ENCODE results near the gene INSC. TPM values are rescaled to one million over a fixed set of nuclear protein-coding genes. Genes with fewer than 3 reads are reported as not detected.

Gene INSC
- total and polyA plus RNA-seq, 2 of the 13 experiments (the other 11 are each of a cell fraction or from before 2014, with no cell fraction given), result 0.09 TPM; not detected in 1

DNA sequence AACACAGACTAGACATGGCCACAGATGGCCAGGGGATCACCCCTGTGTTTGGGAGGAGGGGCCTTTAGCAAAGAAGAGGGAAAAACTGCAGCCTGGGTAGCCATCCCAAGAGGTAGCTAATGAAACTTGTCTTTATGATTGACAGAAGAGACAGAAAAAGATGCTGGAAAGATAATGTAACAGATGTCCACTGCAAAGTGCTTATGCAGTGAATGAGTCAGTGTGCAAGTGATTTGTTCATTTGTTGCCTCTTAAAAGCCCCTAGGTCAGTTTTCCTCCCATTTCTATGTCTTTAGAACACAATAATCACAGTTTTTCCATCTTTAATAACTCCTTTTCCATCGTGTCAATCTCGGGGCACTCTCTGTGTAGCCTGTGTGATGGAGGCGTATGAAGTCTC, 57.2 kb downstream of the INSC start:
- H4K20me1 ChIP-seq (ENCODE audit: insufficient read depth, low read length), result no peaks in the 10 kb centered on the region
- H3K36me3 ChIP-seq (replicated peaks in 1 of 2; ENCODE audit: control insufficient read depth in 1 of 2, insufficient read depth in 2 of 2, low read length in 2 of 2), result no peaks in the 10 kb centered on the region
- DNase-seq (ENCODE audit: low spot score) (no peak), FAIRE-seq (no peak), ATAC-seq (no peak)
- H3K4me3 ChIP-seq (replicated peaks in 1 of 3; ENCODE audit: insufficient read depth in 1 of 3, low read depth in 2 of 3, low read length in 3 of 3), result no peak overlapping the region
- no peaks in the 10 kb centered on the region for H3K4me1 ChIP-seq (ENCODE audit: insufficient read depth, low read length)
- BruUV-seq (replicated peaks), result no TSS peak
- no peak overlapping the region for H2AFZ ChIP-seq (ENCODE audit: low read length)
- no peaks in the 10 kb centered on the region for H3K9me3 ChIP-seq (ENCODE audit: low read length)
- 0 out of 5 replicates have a peak, but pooled peaks cover 0 to 1% of the 10 kb centered on the region in 2 experiments for H3K27me3 ChIP-seq (ENCODE audit: control insufficient read depth in 1 of 2, insufficient read depth in 2 of 2, low read length in 2 of 2)
- 29% methylated on average over 3 of the region's 3 CpGs for WGBS (ENCODE audit: low lambda C conversion rate)
- intact Hi-C loops (cut with micrococcal nuclease; ENCODE audit: unreplicated experiment), result no loop called here
- H3K4me2 ChIP-seq (ENCODE audit: low read depth, low read length), result no peak overlapping the region
- no peak overlapping the region for H3K9ac ChIP-seq (ENCODE audit: insufficient read depth, low read depth, low read length)
- in situ Hi-C loops (cut with HindIII; ENCODE audit: extremely low pct_ligation_motif_present, low pct_unique_long_range_greater_than_20kb), result no loop called here
- POLR2A ChIA-PET, result no interaction called here
- no peak overlapping the region for H3K27ac ChIP-seq (ENCODE audit: extremely low read length, insufficient read depth, low read length)
- CTCF ChIA-PET (ENCODE audit: low intra/inter-chr PET ratio, low total read pairs), result no interaction called here
- no peaks in the 10 kb centered on the region for H3K79me2 ChIP-seq (ENCODE audit: insufficient read depth, low read length)
- TF ChIP-seq EEA1 (CRISPR knock-in tag; IDR thresholded peaks at IDR 0.05; ENCODE audit: borderline replicate concordance), result no peak
- no peak for TF ChIP-seq ZNF614 (CRISPR knock-in tag; IDR thresholded peaks at IDR 0.05; ENCODE audit: borderline replicate concordance)
- TF ChIP-seq, protein P1, sequence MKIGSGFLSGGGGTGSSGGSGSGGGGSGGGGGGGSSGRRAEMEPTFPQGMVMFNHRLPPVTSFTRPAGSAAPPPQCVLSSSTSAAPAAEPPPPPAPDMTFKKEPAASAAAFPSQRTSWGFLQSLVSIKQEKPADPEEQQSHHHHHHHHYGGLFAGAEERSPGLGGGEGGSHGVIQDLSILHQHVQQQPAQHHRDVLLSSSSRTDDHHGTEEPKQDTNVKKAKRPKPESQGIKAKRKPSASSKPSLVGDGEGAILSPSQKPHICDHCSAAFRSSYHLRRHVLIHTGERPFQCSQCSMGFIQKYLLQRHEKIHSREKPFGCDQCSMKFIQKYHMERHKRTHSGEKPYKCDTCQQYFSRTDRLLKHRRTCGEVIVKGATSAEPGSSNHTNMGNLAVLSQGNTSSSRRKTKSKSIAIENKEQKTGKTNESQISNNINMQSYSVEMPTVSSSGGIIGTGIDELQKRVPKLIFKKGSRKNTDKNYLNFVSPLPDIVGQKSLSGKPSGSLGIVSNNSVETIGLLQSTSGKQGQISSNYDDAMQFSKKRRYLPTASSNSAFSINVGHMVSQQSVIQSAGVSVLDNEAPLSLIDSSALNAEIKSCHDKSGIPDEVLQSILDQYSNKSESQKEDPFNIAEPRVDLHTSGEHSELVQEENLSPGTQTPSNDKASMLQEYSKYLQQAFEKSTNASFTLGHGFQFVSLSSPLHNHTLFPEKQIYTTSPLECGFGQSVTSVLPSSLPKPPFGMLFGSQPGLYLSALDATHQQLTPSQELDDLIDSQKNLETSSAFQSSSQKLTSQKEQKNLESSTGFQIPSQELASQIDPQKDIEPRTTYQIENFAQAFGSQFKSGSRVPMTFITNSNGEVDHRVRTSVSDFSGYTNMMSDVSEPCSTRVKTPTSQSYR (CRISPR knock-in tag; IDR thresholded peaks at IDR 0.05; ENCODE audit: borderline replicate concordance), result no peak
- no peak for TF ChIP-seq ZNF251 (CRISPR knock-in tag; IDR thresholded peaks at IDR 0.05)
- TF ChIP-seq, protein P2, sequence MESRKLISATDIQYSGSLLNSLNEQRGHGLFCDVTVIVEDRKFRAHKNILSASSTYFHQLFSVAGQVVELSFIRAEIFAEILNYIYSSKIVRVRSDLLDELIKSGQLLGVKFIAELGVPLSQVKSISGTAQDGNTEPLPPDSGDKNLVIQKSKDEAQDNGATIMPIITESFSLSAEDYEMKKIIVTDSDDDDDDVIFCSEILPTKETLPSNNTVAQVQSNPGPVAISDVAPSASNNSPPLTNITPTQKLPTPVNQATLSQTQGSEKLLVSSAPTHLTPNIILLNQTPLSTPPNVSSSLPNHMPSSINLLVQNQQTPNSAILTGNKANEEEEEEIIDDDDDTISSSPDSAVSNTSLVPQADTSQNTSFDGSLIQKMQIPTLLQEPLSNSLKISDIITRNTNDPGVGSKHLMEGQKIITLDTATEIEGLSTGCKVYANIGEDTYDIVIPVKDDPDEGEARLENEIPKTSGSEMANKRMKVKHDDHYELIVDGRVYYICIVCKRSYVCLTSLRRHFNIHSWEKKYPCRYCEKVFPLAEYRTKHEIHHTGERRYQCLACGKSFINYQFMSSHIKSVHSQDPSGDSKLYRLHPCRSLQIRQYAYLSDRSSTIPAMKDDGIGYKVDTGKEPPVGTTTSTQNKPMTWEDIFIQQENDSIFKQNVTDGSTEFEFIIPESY (CRISPR knock-in tag; IDR thresholded peaks at IDR 0.05), result no peak
- no peak for TF ChIP-seq ARHGAP35 (CRISPR knock-in tag; IDR thresholded peaks at IDR 0.05; ENCODE audit: borderline replicate concordance)
- TF ChIP-seq, protein P3, sequence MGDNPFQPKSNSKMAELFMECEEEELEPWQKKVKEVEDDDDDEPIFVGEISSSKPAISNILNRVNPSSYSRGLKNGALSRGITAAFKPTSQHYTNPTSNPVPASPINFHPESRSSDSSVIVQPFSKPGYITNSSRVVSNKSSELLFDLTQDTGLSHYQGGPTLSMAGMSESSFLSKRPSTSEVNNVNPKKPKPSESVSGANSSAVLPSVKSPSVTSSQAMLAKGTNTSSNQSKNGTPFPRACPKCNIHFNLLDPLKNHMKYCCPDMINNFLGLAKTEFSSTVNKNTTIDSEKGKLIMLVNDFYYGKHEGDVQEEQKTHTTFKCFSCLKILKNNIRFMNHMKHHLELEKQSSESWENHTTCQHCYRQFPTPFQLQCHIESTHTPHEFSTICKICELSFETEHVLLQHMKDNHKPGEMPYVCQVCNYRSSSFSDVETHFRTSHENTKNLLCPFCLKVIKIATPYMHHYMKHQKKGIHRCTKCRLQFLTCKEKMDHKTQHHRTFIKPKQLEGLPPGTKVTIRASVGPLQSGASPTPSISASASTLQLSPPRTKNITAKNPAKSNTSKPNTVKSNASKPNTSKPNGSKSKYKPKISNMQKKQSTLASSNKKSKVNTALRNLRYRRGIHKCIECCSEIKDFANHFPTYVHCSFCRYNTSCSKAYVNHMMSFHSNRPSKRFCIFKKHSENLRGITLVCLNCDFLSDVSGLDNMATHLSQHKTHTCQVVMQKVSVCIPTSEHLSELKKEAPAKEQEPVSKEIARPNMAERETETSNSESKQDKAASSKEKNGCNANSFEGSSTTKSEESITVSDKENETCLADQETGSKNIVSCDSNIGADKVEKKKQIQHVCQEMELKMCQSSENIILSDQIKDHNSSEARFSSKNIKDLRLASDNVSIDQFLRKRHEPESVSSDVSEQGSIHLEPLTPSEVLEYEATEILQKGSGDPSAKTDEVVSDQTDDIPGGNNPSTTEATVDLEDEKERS (CRISPR knock-in tag; IDR thresholded peaks at IDR 0.05), result no peak
- no peak for TF ChIP-seq ZNF703 (CRISPR knock-in tag; IDR thresholded peaks at IDR 0.05; ENCODE audit: borderline replicate concordance)
- TF ChIP-seq, protein P4, sequence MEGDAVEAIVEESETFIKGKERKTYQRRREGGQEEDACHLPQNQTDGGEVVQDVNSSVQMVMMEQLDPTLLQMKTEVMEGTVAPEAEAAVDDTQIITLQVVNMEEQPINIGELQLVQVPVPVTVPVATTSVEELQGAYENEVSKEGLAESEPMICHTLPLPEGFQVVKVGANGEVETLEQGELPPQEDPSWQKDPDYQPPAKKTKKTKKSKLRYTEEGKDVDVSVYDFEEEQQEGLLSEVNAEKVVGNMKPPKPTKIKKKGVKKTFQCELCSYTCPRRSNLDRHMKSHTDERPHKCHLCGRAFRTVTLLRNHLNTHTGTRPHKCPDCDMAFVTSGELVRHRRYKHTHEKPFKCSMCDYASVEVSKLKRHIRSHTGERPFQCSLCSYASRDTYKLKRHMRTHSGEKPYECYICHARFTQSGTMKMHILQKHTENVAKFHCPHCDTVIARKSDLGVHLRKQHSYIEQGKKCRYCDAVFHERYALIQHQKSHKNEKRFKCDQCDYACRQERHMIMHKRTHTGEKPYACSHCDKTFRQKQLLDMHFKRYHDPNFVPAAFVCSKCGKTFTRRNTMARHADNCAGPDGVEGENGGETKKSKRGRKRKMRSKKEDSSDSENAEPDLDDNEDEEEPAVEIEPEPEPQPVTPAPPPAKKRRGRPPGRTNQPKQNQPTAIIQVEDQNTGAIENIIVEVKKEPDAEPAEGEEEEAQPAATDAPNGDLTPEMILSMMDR (CRISPR knock-in tag; IDR thresholded peaks at IDR 0.05), result no peak
- no peak for TF ChIP-seq ZFP90 (CRISPR knock-in tag; IDR thresholded peaks at IDR 0.05; ENCODE audit: borderline replicate concordance)
- no peak for TF ChIP-seq ZNF24 (IDR thresholded peaks at IDR 0.05)
- TF ChIP-seq ZNF430 (CRISPR knock-in tag; IDR thresholded peaks at IDR 0.05), result no peak
- TF ChIP-seq KLF16 (CRISPR knock-in tag; IDR thresholded peaks at IDR 0.05), result no peak

All from HepG2 (cell line).